NCI-H82 treated with DMSO at 0.1 percent for 48 hours (cell line): ENCODE results near the gene USE1.

Experiments
- DNase-seq: peaks from one replicate; lab custom pipeline; 2025; ENCODE audit not compliant: unreplicated experiment; lab: John Stamatoyannopoulos, UW

Gene USE1

GRCh38 chr19:17235971-17236777 is 21.0 kb downstream of the USE1 start:
- DNase-seq, result peak; percentile 90

GRCh38 chr19:17236811-17237543 is 21.8 kb downstream of the USE1 start:
- peak; percentile 65 for DNase-seq

GRCh38 chr19:17237747-17238706 is 22.9 kb downstream of the USE1 start:
- DNase-seq, result no peak

GRCh38 chr19:17240062-17240752 is 25.1 kb downstream of the USE1 start:
- peak; percentile 99 for DNase-seq

GRCh38 chr19:17240826-17241399 is 25.8 kb downstream of the USE1 start:
- peak; percentile 61 for DNase-seq

GRCh38 chr19:17242431-17243208 is 27.5 kb downstream of the USE1 start:
- DNase-seq, result no peak

- no peak for DNase-seq
Measured at GRCh38 chr19:17243211-17243829, 28.2 kb downstream of the USE1 start.

- DNase-seq, result no peak
Measured at GRCh38 chr19:17243830-17244617, 28.9 kb downstream of the USE1 start.

- no peak for DNase-seq
Measured at GRCh38 chr19:17244618-17245534, 29.7 kb downstream of the USE1 start.

- no peak for DNase-seq
Measured at GRCh38 chr19:17245535-17245984, 30.4 kb downstream of the USE1 start, which contains the start of gene NR2F6. NR2F6 (minus strand) TSS chr19:17245919; CDS start chr19:17245220, 699 bp downstream.

GRCh38 chr19:17246681-17247425 is 31.7 kb downstream of the USE1 start:
- no peak for DNase-seq

- DNase-seq, result peak; percentile 94
Measured at GRCh38 chr19:17248011-17248776, 33.0 kb downstream of the USE1 start.

GRCh38 chr19:17249887-17250548 is 34.9 kb downstream of the USE1 start:
- DNase-seq, result no peak

- no peak for DNase-seq
Measured at GRCh38 chr19:17254636-17255035, 39.5 kb downstream of the USE1 start.

- no peak for DNase-seq
Measured at GRCh38 chr19:17255150-17255621, 40.0 kb downstream of the USE1 start.
